GM18520 (cell line): ENCODE data around the gene ZNF254.
"Not testable (repeated sequence)": the region's sequence is repeated elsewhere in the genome, so short reads cannot be mapped to it uniquely, and the experiment has no call there.

Source experiments
- ATAC-seq: cut with Tn5 transposase; IDR thresholded peaks from one replicate; pipeline ENCODE4 v1.9.1; 2021; ENCODE audit not compliant: unreplicated experiment

ZNF254 gene

GRCh38 chr19:24086974-24087595 is at the start of gene ZNF254:
Gene ZNF254 (plus strand): TSS chr19:24087187. CDS start chr19:24087308, 121 bp downstream.
- ATAC-seq = peak; percentile 98

- no peak for ATAC-seq
Measured at GRCh38 chr19:24040621-24041020, 46.4 kb upstream of the ZNF254 start.

- ATAC-seq = not testable (repeated sequence)
Measured at GRCh38 chr19:24041326-24041725, 45.7 kb upstream of the ZNF254 start.

- ATAC-seq = no peak
Measured at GRCh38 chr19:24046550-24046949, 40.4 kb upstream of the ZNF254 start.

- no peak for ATAC-seq
Measured at GRCh38 chr19:24048261-24048660, 38.7 kb upstream of the ZNF254 start.

GRCh38 chr19:24049537-24049936 is 37.5 kb upstream of the ZNF254 start:
- no peak for ATAC-seq

- ATAC-seq = no peak
Measured at GRCh38 chr19:24051516-24051915, 35.5 kb upstream of the ZNF254 start.

- no peak for ATAC-seq
Measured at GRCh38 chr19:24052811-24053210, 34.2 kb upstream of the ZNF254 start.

GRCh38 chr19:24053601-24054000 is 33.4 kb upstream of the ZNF254 start:
- ATAC-seq = no peak

GRCh38 chr19:24054044-24054935 is 32.7 kb upstream of the ZNF254 start:
- no peak for ATAC-seq

- ATAC-seq = no peak
Measured at GRCh38 chr19:24055548-24055947, 31.4 kb upstream of the ZNF254 start.

GRCh38 chr19:24057144-24057543 is 29.8 kb upstream of the ZNF254 start:
- ATAC-seq = no peak

- no peak for ATAC-seq
Measured at GRCh38 chr19:24059563-24060295, 27.3 kb upstream of the ZNF254 start.

- ATAC-seq = no peak
Measured at GRCh38 chr19:24060687-24061356, 26.2 kb upstream of the ZNF254 start.

- ATAC-seq = no peak
Measured at GRCh38 chr19:24062190-24062589, 24.8 kb upstream of the ZNF254 start.

- ATAC-seq = no peak
Measured at GRCh38 chr19:24063295-24063694, 23.7 kb upstream of the ZNF254 start.

- no peak for ATAC-seq
Measured at GRCh38 chr19:24064175-24064574, 22.8 kb upstream of the ZNF254 start.

- ATAC-seq = no peak
Measured at GRCh38 chr19:24065243-24065642, 21.7 kb upstream of the ZNF254 start.

- no peak for ATAC-seq
Measured at GRCh38 chr19:24065865-24066604, 21.0 kb upstream of the ZNF254 start.

GRCh38 chr19:24069905-24070657 is 16.9 kb upstream of the ZNF254 start:
- ATAC-seq = no peak
